Stomach (tissue), 4 donors: Measurements from ENCODE around the gene SLC1A2.

Experiments
- CTCF ChIP-seq, 7 experiments: fragments of 450-650 bp in 4 of 7; fragments of 200-600 bp in 3 of 7; sonication (generic) in 3 of 7; IDR thresholded peaks; one replicate each; pipeline ENCODE4 v1.5.1; 2016 to 2019; ENCODE audit warnings: antibody characterized with exemption in 7 of 7, control low read depth in 2 of 7, mild to moderate bottlenecking in 1 of 7
- EP300 ChIP-seq: sonication (generic); formaldehyde crosslinking; IDR thresholded peaks from one replicate; pipeline ENCODE4 v1.6.1; 2017; ENCODE audit warnings: antibody characterized with exemption
- POLR2A ChIP-seq, 4 donors: fragments of 450-650 bp; IDR thresholded peaks; one replicate each; pipeline ENCODE4 v1.6.1; 2016; ENCODE audit warnings: antibody characterized with exemption in 4 of 4, control low read depth in 2 of 4, mild to moderate bottlenecking in 1 of 4, moderate library complexity in 1 of 4
- POLR2AphosphoS5 ChIP-seq, 3 donors: sonication (generic); formaldehyde crosslinking; IDR thresholded peaks; one replicate each; pipeline ENCODE4 v1.6.1; 2016; ENCODE audit warnings: antibody characterized with exemption in 3 of 3

- TF ChIP-seq POLR2AphosphoS5 (IDR thresholded peaks at IDR 0.05) (no peak), CTCF (IDR thresholded peaks at IDR 0.05) (no peak), POLR2A (IDR thresholded peaks at IDR 0.05) (no peak), EP300 (no peak)
Observed at GRCh38 chr11:35407041-35407440, 12.3 kb downstream of the SLC1A2 start.
